Erythroblast (primary cell): ENCODE results near the gene SUB1.

ENCODE experiments used
- GATA1 ChIP-seq: IDR thresholded peaks from 2 replicates; pipeline ENCODE4 v1.6.1; 2011; ENCODE audit warnings: low read depth, mild to moderate bottlenecking, control low read depth, low read length, moderate library complexity
- POLR2A ChIP-seq: IDR thresholded peaks from 2 replicates; pipeline ENCODE4 v1.6.1; 2011; ENCODE audit warnings: mild to moderate bottlenecking, low read length

- no peak for TF ChIP-seq POLR2A
- TF ChIP-seq GATA1, result no peak
Measured at GRCh38 chr5:32562843-32563242, 22.5 kb upstream of the SUB1 start.
